Measurements from ENCODE around the gene KRT72.

DNA sequence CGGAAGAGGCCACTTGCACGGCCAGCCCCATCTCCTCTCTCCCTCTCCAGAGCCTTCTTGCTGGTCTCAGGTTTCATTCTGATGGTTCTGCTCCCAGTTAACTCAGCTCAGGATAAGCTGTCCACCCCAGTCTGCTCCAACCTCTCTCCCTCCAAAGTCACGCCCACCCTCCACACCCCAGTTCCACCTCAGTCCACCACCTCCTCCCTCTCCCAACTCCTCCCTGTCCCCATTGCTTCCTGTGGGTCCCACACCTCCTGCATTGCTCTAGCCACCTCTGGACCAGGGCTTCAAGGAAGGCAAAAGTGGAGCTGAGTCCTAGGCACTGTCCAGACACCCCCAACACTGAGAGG, 61.5 kb downstream of the KRT72 start:
- TF ChIP-seq, protein P1, sequence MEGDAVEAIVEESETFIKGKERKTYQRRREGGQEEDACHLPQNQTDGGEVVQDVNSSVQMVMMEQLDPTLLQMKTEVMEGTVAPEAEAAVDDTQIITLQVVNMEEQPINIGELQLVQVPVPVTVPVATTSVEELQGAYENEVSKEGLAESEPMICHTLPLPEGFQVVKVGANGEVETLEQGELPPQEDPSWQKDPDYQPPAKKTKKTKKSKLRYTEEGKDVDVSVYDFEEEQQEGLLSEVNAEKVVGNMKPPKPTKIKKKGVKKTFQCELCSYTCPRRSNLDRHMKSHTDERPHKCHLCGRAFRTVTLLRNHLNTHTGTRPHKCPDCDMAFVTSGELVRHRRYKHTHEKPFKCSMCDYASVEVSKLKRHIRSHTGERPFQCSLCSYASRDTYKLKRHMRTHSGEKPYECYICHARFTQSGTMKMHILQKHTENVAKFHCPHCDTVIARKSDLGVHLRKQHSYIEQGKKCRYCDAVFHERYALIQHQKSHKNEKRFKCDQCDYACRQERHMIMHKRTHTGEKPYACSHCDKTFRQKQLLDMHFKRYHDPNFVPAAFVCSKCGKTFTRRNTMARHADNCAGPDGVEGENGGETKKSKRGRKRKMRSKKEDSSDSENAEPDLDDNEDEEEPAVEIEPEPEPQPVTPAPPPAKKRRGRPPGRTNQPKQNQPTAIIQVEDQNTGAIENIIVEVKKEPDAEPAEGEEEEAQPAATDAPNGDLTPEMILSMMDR (IDR thresholded peaks at IDR 0.05 in 4 of 5, conservative IDR thresholded peaks at IDR 0.05 in 1 of 5): no peak
- no peak for TF ChIP-seq POLR2A (IDR thresholded peaks at IDR 0.05)
